ENCODE data around the gene SAC3D1. TPM values are rescaled to one million over a fixed set of nuclear protein-coding genes. Genes with fewer than 3 reads are reported as not detected.
"Not testable (repeated sequence)": the region's sequence is repeated elsewhere in the genome, so short reads cannot be mapped to it uniquely, and the experiment has no call there.

The SAC3D1 gene
- total RNA-seq, 1 donor from 2014 or later: 5.7 TPM

DNA sequence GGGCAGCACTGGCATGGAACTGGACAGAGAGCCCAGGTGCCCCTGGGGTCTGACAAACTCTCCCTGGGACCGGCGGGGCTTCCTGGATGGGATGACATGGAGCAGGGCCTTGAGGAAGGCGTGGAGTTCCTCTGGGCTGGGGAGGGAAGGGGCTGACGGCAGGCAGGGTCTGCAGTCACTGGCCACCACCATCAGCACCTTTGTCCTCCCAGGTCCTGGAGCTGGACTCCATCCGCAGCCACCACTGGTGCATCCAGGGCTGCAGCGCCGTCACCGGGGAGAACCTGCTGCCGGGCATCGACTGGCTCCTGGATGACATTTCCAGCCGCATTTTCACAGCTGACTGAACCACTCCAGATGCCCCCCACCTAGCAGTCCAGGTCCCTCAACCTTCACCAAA, 19.5 kb upstream of the SAC3D1 start:
- FAIRE-seq: no peak
- DNase-seq (ENCODE audit: low spot score in 2 of 2): no peak

DNA sequence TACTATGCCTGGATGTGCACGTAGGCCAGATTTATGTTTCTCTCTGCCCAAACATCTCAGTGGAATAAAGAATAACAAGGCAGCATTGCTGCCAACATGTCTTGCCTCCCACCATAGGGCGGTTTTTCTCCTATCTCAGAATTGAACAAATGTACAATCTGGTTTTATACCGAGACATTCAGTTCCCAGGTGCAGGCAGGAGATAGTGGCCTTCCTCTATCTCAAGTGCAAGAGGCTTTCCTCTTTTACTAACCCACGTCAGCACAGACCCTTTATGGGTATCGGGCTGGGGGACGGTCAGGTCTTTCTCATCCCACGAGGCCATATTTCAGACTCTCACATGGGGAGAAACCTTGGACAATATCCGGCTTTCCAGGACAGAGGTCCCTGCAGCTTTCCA, 17.5 kb upstream of the SAC3D1 start:
- not testable (repeated sequence) for FAIRE-seq; DNase-seq (ENCODE audit: low spot score in 2 of 2)

DNA sequence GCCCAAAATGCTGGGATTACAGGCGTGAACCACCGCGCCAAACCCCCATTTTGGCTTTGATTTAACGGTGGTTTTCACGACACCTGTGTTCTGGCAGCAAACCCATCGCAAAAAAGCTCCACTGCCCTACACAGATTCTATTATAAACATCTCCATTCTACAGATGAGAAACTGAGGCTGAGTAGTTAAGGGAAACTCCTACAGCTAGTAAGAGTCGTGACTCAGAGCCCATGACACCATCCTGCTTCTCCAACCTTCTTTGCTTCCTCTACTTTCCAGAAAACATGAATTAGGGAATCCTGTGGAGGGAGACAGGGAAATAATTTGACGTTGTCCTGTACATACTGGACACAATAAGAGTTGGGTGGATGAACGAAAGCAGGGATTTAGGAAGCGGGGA, 14.2 kb upstream of the SAC3D1 start:
- no peak for FAIRE-seq

DNA sequence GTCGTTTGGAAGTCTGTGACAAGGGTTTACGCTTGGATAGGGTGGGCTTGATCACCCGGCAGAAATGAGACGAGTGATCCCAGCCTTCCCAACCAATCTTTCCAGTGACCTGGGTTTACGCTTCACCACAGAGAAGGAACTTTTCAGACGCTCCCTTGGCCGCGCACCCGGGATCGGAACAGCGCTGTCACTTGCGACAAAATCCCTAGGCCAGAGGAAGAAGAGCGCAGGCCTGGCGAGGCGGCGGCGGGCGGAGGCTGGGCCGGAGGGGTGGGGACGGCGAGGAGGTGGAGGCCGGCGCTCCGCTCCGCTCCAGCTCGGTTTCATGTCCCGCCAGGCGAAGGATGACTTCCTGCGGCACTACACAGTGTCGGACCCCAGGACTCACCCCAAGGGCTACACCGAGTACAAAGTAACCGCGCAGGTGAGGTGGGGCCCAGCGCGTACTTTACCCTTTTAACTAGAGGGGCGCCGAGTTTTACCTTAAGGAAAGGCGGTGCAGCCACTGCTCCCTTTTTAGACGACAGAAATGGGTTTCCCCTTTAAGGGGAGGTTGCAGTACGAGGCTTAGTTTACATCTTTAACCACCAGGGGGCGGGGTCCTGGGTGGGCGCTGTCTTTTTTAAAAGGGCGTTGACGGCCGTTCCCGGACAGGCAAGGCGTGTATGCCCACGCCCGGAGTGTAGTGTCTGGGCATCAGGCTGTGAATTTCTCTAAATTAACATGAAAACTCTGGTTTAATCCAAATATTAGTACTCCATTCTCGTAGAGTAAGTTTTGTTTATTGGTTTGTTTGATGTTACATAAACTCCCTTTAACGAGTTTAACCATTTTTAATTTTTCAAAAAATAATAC, 13.6 kb upstream of the SAC3D1 start, which contains the start of gene SNX15:
Gene SNX15, plus strand, starts transcription at position 227 of the 855 bp plus-strand sequence. Its CDS starts 99 bp downstream, at position 326.
- FAIRE-seq: no peak
- peak; percentile 90 to 93 for DNase-seq (ENCODE audit: low spot score in 2 of 2)

More for the DNA sequence above, 14.2 kb upstream of the SAC3D1 start:
- DNase-seq (ENCODE audit: low spot score in 2 of 2): no peak

DNA sequence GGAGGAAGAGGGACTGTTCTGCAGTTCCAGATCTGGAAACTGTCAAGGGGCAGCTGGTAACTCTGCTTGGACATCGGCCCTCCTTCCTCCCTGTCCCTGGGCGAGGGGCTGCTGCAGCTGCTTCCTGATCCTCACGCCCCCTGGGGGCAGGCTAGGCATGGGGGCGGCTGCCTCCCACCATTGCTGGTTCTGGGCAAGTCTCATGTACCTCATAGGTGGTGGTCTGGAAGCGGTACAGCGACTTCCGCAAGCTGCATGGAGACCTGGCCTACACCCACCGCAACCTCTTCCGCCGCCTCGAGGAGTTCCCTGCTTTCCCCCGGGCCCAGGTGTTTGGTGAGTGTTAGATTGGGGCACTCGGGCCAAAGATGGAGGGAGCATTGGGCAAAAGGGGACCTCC, 8.8 kb upstream of the SAC3D1 start:
- FAIRE-seq: no peak
- no peak for DNase-seq (ENCODE audit: low spot score in 2 of 2)

DNA sequence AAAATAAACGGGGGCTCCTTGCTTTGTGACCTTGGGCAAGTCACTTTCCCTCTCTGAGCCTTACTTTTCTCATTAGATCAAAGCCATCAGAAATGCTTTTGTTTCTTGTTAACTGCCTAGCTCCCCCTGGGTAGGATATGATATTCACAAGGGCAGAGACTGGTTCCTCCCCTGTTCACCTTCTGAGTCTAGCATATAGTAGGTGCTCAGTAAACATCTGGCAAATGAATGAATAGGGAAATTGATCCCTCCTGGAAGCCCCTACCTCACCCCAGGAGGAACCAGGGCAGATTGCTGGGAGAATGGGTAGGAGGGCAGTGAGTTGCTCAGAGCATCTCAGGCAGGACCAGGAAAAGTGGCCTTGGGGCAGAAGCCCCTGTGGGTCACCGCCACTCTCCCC, 6.6 kb upstream of the SAC3D1 start:
- FAIRE-seq (no peak), DNase-seq (ENCODE audit: low spot score in 2 of 2) (no peak)

DNA sequence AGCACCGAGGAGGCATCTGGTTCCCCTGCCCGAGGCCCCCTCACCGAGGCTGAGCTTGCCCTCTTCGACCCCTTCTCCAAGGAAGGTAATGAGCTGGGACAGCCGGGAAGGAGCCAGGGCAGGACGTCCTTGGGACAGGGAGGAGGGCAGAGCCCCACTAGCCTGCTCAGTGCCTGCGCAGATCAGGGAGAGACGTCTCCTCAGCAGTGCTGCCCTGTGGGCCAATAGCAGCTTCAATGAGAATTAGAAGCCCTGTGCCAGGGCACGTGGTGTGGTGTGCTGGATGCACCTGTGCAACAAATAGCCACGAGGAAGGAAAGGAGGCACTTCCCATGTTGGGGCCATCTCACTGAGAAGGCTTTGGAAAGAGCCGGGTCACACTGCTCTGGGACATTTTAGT, 5.4 kb upstream of the SAC3D1 start:
- no peak for FAIRE-seq
- DNase-seq (ENCODE audit: low spot score in 2 of 2): no peak

DNA sequence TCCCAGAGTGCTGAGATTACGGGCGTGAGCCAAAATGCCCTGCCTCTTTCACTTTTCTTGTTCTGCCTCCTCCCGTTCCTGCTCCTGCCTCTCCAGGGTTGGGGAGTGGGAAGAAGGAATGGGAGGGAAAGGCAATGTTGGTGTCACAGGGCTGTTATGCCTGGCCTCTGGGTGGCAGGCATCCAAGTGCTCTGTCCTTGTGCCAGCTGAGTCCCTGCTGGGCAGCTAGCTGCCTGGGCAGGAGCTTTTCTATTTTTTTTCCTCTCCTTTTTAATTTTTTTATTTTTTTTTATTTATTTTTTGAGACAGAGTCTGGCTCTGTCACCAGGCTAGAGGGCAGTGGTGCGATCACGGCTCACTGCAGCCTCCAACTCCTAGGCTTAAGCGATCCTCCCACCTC, 4.1 kb upstream of the SAC3D1 start:
- FAIRE-seq: no peak
- no peak for DNase-seq (ENCODE audit: low spot score in 2 of 2)

DNA sequence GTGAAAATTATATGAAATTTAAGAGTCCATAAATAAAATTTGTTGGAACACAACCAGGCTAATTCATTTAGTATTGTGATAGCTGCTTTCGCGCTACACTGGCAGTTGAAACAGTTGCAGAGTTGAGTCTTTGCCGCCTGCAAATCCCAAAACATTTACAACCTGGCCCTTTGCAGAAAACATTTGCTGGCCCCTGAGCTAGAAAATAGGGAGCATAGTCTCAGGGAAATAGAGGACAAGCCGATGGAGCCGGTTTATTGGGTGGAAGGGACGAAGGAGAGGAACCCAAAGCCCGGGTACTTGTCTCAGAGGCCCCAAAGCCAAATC, 527 bp upstream of the SAC3D1 start:
- DNase-seq (ENCODE audit: low spot score in 2 of 2): no peak

DNA sequence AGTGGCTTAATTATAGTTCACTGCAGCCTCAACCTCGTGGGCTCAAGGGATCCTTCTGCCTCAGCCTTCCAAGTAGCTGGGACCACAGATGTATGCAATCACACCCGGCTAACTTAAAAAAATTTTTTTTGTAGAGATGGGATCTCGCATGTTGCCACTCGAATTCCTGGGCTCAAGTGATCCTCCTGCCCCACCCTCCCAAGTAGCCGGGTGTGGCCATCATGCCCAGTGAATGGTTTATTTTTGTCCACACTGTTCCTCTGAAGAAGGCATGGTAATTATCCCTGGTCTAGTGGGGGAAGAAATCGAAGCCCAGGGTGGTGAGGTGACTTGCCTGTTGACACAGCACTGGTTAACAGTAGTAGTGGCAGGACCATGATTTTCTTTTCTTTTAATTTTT, 1.9 kb downstream of the SAC3D1 start:
- no peak for DNase-seq (ENCODE audit: low spot score in 2 of 2)

More for the DNA sequence above, 527 bp upstream of the SAC3D1 start:
- FAIRE-seq: no peak

DNA sequence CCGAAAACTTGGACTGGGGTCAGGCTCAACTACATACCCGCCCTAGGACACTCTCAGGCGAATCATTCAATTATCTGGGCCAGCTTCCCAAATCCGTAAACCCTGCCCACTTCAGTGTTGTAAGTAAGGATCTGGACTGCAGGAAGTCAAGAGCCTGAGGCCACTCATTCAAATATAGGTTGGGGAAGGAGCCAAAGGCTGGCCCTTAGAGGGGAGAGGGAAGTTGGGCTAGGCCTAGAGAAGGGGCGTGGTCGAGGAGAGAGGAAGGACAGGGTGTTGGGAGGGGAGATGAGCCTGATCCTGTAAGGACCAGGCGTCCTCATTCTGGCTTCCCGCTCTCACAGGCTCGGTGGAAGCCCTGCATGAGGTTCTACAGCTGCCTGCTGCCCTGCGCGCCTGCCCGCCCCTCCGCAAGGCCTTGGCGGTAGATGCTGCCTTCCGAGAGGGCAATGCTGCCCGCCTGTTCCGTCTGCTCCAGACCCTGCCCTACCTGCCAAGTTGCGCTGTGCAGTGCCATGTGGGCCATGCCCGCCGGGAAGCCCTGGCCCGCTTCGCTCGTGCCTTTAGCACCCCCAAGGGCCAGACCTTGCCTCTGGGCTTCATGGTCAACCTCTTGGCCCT, 3.0 kb downstream of the SAC3D1 start:
- FAIRE-seq: no peak
- peak in 1 of 2 donors; percentile 31 for DNase-seq (ENCODE audit: low spot score in 2 of 2)

More for the DNA sequence above, 1.9 kb downstream of the SAC3D1 start:
- no peak for FAIRE-seq

DNA sequence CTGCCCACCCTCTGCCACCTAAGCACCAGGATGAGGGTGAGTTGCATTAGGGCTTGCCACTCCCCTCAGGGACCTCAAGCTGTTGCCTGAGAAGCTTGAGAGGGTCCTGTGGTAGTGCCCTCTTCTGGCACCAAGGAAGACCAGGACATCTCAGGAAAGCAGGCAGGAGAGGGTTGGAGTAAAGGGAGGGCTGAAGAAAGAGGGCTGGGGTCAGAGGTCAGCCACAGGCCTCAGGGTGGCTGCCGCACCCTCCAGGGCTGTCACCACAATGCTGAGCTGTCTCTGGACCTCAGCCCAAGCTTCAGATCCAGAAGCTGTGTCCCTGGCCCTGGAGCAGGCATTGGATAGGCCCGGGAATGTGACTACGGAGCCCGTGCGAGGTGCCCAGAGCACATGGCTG, 4.1 kb downstream of the SAC3D1 start:
- FAIRE-seq: no peak
- no peak for DNase-seq (ENCODE audit: low spot score in 2 of 2)

DNA sequence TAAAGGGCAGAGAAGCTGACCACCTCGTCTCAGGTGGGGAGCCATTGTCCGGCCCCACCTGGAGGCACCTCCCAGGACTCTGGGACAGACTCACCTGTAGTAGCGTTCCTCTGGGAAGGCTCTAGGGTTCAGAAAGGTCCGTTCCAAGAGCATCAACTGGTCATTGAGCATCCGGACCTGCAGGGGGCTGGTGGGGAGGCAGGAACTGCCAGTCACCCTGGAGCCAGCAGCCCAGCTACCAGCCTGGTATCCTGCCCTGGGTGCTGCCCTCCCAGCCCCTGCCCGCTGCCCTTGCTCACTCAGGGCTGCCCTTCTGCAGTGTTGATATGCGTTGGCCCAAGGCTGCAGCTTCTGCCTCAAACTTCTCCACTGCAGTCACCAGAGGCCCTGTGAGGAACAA, 4.7 kb downstream of the SAC3D1 start:
- FAIRE-seq: no peak
- no peak for DNase-seq (ENCODE audit: low spot score in 2 of 2)

DNA sequence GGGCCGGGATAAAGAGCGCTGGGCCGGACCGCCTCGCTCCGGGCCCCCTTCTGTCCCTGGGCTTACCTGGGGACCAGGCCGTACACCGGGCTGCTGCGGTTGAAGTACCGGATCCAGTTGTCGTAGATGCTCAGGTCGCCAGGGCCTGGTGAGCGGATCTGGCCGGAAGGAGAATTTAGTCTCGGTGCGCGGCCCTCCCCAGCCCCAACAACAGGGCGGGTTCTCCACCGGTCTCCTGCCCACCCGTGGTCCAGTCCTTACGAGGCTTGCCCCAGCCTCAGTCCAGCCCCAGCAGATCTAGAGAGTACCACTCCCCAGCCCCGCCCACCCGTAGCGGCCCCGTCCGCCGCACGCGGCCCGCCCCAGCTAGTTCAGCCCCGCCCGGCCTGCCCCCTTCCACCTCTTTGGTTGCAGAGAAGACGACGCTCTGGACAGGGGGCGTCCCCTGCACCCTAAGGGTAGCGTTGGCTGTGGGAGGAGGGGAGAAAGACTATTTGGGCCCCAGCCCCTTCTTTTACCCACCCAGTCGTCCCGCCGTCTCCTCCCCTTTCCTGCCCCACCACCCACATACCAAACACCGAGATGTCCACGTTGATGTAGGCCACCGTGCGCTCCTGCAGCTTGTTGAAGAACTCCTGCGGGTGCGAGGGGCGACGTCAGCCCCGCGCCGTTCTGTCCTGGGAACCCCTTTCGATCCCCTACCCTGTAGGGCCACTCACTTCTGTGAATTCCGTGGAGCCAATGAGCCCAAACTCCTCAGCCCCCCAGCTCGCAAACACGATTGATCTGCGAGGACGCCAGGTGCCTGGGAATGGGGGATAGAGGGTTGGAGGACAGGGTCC, 6.8 kb downstream of the SAC3D1 start:
- DNase-seq (ENCODE audit: low spot score in 2 of 2) (peak in 1 of 2 donors; percentile 31), FAIRE-seq (no peak)

DNA sequence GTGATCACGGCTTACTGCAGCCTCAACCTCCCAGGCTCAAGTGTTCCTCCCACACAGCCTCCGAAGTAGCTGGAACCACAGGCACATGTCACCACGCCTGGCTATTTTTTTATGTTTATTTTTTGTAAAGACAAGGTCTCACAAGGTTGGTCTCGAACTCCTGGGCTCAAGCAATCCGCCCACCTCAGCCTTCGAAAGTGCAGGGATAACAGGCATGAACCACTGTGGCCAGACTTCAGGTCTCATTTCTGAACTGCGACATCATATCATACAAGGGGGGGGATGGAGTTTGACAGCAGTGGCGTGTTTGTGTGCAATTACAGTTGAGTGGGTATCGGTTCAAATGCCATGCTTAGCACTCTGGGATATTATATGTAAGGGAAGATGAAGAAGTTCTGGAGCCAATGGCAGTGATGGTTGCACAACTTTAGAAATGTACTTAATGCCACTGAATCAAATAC, 10.4 kb downstream of the SAC3D1 start:
- FAIRE-seq (no peak), DNase-seq (ENCODE audit: low spot score in 2 of 2) (no peak)

DNA sequence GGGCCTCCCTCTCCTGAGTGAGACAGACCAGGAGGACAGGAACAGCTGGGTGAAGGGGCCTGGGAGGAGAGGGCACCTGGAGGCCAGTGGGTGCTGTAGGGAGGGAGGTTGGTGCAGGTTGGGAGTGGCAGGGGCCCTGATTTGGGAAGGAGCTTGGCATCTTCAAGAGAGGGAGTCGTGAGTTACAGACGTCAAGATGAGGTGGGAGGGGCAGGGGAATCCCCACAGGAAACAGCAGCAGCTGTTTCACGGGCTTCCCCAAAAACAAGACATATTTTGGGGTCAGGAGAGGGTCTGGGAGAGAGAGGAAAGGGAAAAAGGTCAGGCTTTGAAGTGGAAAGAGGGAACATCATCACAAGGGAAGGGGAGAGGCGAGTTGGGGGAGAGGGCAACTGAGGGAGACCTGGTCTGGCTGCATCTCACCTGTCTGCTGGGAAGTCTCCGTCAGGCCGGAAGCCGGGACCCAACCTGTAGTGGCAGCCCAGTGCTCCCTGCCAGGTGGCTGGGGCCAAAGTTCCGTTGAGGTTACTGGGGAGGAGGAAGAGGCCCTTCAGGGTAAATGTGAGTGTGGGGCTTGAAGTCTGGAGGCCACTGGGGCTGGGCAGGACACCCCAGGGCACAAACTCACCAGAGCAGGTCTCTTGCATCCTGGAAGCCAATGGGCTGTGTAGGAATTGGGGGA, 13.0 kb downstream of the SAC3D1 start:
- FAIRE-seq (no peak), DNase-seq (ENCODE audit: low spot score in 2 of 2) (no peak)

DNA sequence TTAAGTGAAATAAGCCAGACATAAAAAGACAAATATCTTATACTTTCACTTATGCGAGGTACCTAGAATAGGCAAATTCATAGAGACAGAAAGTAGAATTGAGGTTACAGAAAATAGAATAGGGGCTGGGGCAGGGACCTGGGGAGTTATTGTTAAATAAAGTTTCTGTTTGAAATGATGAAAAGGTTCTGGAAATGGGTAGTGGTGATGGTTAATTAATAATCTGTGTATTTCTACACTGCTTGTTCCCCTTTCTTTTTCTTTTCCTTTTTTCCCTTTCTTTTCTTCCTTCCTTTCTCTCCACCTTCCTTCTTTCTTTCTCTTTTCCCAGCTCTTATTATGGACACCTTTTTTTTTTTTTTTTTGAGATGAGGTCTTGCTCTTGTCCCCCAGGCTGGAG, 14.5 kb downstream of the SAC3D1 start:
- DNase-seq (ENCODE audit: low spot score in 2 of 2): no peak
- FAIRE-seq: no peak

DNA sequence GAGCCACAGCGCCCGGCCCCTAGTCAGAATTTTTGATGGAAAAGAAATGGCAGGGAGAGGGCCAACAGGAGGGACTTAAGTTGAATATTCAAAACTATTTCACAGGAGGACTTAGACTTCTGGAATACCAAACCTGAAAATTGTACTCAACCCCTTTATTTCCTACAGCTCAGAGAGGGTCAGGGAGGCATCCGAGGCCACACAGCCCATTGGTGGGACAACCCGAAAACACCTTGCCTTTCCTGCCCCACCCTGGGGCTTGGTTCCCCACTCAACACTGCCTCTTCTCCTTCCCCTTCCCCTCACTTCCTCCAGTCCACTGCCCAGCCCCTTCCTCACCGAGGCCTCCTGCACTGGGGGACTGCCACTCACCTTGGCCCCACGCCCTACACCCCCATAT, 16.0 kb downstream of the SAC3D1 start:
- FAIRE-seq: no peak

DNA sequence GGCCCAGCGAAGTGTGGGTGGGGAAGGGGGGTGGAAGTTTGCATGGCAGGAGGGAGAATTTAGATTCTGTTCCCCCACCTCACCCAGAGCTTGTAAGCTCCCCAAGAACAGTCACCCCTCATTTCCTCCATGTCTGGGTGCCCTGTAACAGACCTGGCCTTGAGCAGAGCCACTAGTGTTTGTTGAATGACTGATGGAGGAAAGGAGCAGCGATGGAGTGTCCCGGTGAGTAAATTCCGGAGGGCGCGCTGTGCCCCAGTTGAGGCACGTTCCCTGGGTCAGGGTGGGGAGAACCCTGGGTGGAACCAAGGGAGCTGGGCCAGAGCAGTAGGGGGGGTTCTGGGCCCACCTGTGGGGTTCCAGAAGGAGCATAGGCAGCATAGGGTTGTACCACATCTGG, 16.5 kb downstream of the SAC3D1 start:
- DNase-seq (ENCODE audit: low spot score in 2 of 2) (no peak), FAIRE-seq (no peak)

More for the DNA sequence above, 16.0 kb downstream of the SAC3D1 start:
- no peak for DNase-seq (ENCODE audit: low spot score in 2 of 2)

DNA sequence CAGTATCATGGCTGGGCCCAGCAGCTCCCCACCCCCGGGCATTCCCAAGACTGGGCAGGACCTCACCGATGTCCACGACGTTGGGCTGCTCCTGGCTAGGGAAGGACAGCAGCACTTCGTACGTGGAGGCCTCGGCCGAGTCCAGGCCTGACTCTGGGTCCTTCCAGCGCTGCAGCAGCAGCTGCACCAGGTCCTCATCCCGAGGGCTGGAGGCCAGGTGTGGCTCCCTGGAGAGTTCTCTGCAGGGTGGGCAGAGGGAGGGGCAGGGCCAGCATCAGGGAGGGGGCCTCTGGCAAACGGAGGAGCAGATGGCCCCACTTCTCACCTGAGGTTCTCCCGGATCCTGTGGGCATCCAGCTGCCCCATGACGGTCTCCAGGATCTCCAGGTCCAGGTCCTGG, 17.0 kb downstream of the SAC3D1 start:
- FAIRE-seq (no peak), DNase-seq (ENCODE audit: low spot score in 2 of 2) (no peak)

Data from frontal cortex (tissue), 4 donors.